Stomach (tissue), 4 donors: ENCODE measurements around the gene GLB1L3.

Experiments
- CTCF ChIP-seq, 7 experiments: fragments of 450-650 bp in 4 of 7; fragments of 200-600 bp in 3 of 7; sonication (generic) in 3 of 7; IDR thresholded peaks; one replicate each; pipeline ENCODE4 v1.5.1; 2016 to 2019; ENCODE audit warnings: antibody characterized with exemption in 7 of 7, control low read depth in 2 of 7, mild to moderate bottlenecking in 1 of 7
- POLR2AphosphoS5 ChIP-seq, 3 donors: sonication (generic); formaldehyde crosslinking; IDR thresholded peaks; one replicate each; pipeline ENCODE4 v1.6.1; 2016; ENCODE audit warnings: antibody characterized with exemption in 3 of 3

DNA sequence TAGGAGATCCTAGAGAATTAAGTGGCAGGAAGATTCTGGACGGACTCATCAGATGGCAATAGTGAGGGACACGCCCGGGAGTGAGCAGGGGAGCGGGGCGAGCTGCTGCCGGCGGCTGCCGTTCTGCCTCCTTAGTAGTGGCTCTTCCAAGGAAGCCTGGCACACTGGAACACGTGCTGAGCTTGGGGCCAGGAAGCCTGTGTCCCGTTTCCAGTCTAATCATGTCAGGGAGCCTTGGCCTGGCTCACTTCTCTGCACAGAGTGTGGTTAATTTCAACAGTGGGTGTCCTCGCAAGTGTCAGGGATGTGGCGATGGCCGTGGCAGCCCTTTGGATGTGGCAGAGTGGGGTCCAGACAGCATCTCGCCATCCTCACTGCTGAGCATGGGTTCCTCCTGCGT is 16.5 kb downstream of the GLB1L3 start:
- TF ChIP-seq POLR2AphosphoS5 (IDR thresholded peaks at IDR 0.05) (no peak), CTCF (IDR thresholded peaks at IDR 0.05) (no peak)
